Right lobe of liver (tissue), 6 donors: ENCODE measurements around the gene ABHD2. TPM values are rescaled to one million over a fixed set of nuclear protein-coding genes. Genes with fewer than 3 reads are reported as not detected.
"Not testable (repeated sequence)": the region's sequence is repeated elsewhere in the genome, so short reads cannot be mapped to it uniquely, and the experiment has no call there.

ENCODE experiments used
- ATAC-seq, 4 donors: fragments of 200-7000 bp; cut with Tn5 transposase; one replicate each; pipeline ENCODE4 v1.9.1; 2020; ENCODE audit warnings: mild to moderate bottlenecking in 4 of 4, moderate library complexity in 4 of 4
- DNase-seq, 3 donors: peaks; one replicate each; pipeline ENCODE4 v3.0.0-alpha.2; 2020
- H3K27ac ChIP-seq, 3 donors: fragments of 200-600 bp; one replicate each; pipeline ENCODE4 v1.8.0; 2022
- H3K27me3 ChIP-seq, 2 donors: fragments of 200-600 bp; one replicate each; pipeline ENCODE4 v1.8.0; 2022
- H3K36me3 ChIP-seq, 4 donors: fragments of 200-600 bp; sonication (generic) in 1 of 4; one replicate each; pipeline versions ENCODE4 v1.5.1 to v1.8.0; 2017 to 2022; ENCODE audit warnings: control low read depth in 1 of 4
- H3K4me1 ChIP-seq, 4 donors: fragments of 200-600 bp; sonication (generic) in 1 of 4; one replicate each; pipeline versions ENCODE4 v1.5.1 to v1.8.0; 2017 to 2022; ENCODE audit warnings: control low read depth in 1 of 4
- H3K4me3 ChIP-seq, 3 donors: fragments of 200-600 bp; one replicate each; pipeline ENCODE4 v1.8.0; 2022
- H3K9me3 ChIP-seq, 4 donors: fragments of 200-600 bp; sonication (generic) in 1 of 4; one replicate each; pipeline versions ENCODE4 v1.5.1 to v1.8.0; 2017 to 2022; ENCODE audit warnings: control low read depth in 1 of 4
- POLR2A ChIP-seq: fragments of 450-650 bp; IDR thresholded peaks from one replicate; pipeline ENCODE4 v1.6.1; 2017; ENCODE audit warnings: antibody characterized with exemption, mild to moderate bottlenecking
- WGBS: methylation state at CpG from one replicate; pipeline ENCODE4 v1.1.6; 2018; ENCODE audit warnings: low coverage, low lambda C conversion rate; ENCODE audit not compliant: insufficient coverage; ENCODE audit errors: missing lambda C conversion rate; 5-methylcytosine and 5-hydroxymethylcytosine counted together
- intact Hi-C, 2 donors: fragments of 100-400 bp; cut with DNase I; formaldehyde crosslinking; loops; one replicate each; pipeline versions ENCODE4 v1.11.2 to v1.14.1; 2022
- total RNA-seq, 6 experiments: library from RNA; depleted of rRNA in 2 of 6; stranded (reverse); fragments of >200 nt in 2 of 6; fragmentation: NEBNext Ultra II Directional in 3 of 6; extraction: Animal tissue kit (Norgen Biotek cat#: 25700) in 3 of 6; gene quantifications; one replicate each; pipeline versions ENCODE4 v1.1.0 to v1.2.4, GENCODE V29; 2016 to 2023
- TF ChIP-seq, protein P1 (sequence below), 4 donors: fragments of 200-600 bp in 3 of 4; fragments of 450-650 bp in 1 of 4; IDR thresholded peaks; one replicate each; pipeline versions ENCODE4 v1.5.1 to v1.8.0; 2016 to 2022; ENCODE audit warnings: antibody characterized with exemption in 4 of 4, mild to moderate bottlenecking in 2 of 4
- donor health status: DM: no; HTN: yes; CAD: no.
- donor health status: DM: no; HTN: no; CAD: no.
- donor health status: DM: no; HTN: no; CAD: no.
- donor health status: DM: no; HTN: yes; CAD: no.
- donor health status: DM: no; HTN: yes; CAD: no.

The ABHD2 gene
- total RNA-seq, 6 experiments from 2014 or later = 136 to 392 (median 315) TPM

- no peak for ATAC-seq
- TF ChIP-seq, protein P1, sequence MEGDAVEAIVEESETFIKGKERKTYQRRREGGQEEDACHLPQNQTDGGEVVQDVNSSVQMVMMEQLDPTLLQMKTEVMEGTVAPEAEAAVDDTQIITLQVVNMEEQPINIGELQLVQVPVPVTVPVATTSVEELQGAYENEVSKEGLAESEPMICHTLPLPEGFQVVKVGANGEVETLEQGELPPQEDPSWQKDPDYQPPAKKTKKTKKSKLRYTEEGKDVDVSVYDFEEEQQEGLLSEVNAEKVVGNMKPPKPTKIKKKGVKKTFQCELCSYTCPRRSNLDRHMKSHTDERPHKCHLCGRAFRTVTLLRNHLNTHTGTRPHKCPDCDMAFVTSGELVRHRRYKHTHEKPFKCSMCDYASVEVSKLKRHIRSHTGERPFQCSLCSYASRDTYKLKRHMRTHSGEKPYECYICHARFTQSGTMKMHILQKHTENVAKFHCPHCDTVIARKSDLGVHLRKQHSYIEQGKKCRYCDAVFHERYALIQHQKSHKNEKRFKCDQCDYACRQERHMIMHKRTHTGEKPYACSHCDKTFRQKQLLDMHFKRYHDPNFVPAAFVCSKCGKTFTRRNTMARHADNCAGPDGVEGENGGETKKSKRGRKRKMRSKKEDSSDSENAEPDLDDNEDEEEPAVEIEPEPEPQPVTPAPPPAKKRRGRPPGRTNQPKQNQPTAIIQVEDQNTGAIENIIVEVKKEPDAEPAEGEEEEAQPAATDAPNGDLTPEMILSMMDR (IDR thresholded peaks at IDR 0.05) = no peak
- TF ChIP-seq POLR2A = no peak
- WGBS = 81% methylated on average over 5 of the region's 14 CpGs
- DNase-seq = no peak
- Histone ChIP-seq H3K4me1 (no peaks in the 10 kb centered on the region), H3K27me3 (no peaks in the 10 kb centered on the region), H3K27ac (no peak overlapping the region), H3K36me3 (no peaks in the 10 kb centered on the region), H3K4me3 (no peak overlapping the region), H3K9me3 (no peaks in the 10 kb centered on the region)
- intact Hi-C loops = no loop called here
Observed at GRCh38 chr15:89226359-89227221, 138.3 kb downstream of the ABHD2 start.

GRCh38 chr15:89227425-89227824 is 139.2 kb downstream of the ABHD2 start:
- TF ChIP-seq, protein P1 (IDR thresholded peaks at IDR 0.05) = no peak
- TF ChIP-seq POLR2A = no peak
- ATAC-seq (no peak), DNase-seq (no peak)
- Histone ChIP-seq H3K4me3 (no peak overlapping the region), H3K36me3 (no peaks in the 10 kb centered on the region), H3K9me3 (no peaks in the 10 kb centered on the region), H3K27me3 (no peaks in the 10 kb centered on the region), H3K27ac (no peak overlapping the region), H3K4me1 (no peaks in the 10 kb centered on the region)
- WGBS = 80% methylated on average over 6 of the region's 7 CpGs
- intact Hi-C loops = no loop called here

DNA sequence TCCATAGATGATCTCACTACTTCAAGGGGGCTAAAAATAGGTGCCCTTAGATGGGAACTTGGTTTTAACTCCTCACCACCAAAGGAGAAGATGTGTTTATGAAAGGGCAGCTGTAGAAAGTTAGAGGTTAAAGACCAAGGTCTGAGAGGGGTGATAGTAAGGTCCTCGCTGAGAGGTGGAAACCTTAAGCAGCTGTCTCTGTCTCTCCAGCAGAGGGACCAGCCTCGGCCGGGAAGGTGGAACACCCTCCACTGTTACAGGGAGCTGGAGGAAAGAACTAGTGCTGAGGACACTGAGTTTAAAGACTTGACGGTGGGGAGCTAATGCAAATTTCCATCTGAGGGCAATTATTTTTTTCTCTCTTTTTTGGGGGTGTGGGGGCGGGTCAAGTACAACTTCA is 142.0 kb downstream of the ABHD2 start:
- no peak for ATAC-seq
- no peaks in the 10 kb centered on the region for H3K9me3 ChIP-seq
- WGBS = 23% methylated on average over 5 of the region's 5 CpGs
- TF ChIP-seq POLR2A = no peak
- TF ChIP-seq, protein P1 (IDR thresholded peaks at IDR 0.05) = no peak
- no peak overlapping the region for H3K4me3 ChIP-seq
- DNase-seq = no peak
- no peaks in the 10 kb centered on the region for H3K27me3 ChIP-seq
- intact Hi-C loops = no loop called here
- no peaks in the 10 kb centered on the region for H3K4me1 ChIP-seq
- H3K27ac ChIP-seq = no peak overlapping the region
- no peaks in the 10 kb centered on the region for H3K36me3 ChIP-seq

GRCh38 chr15:89231832-89232231 is 143.6 kb downstream of the ABHD2 start:
- intact Hi-C loops = no loop called here
- no peak for TF ChIP-seq POLR2A
- TF ChIP-seq, protein P1 (IDR thresholded peaks at IDR 0.05) = no peak
- no peaks in the 10 kb centered on the region for H3K36me3 ChIP-seq
- no peak overlapping the region for H3K27ac ChIP-seq
- no peaks in the 10 kb centered on the region for H3K9me3 ChIP-seq
- no peaks in the 10 kb centered on the region for H3K27me3 ChIP-seq
- H3K4me1 ChIP-seq = no peaks in the 10 kb centered on the region
- H3K4me3 ChIP-seq = no peak overlapping the region
- ATAC-seq (no peak), DNase-seq (no peak)

- H3K9me3 ChIP-seq, H3K27ac ChIP-seq, intact Hi-C loops, H3K4me1 ChIP-seq, DNase-seq, H3K36me3 ChIP-seq, H3K27me3 ChIP-seq, H3K4me3 ChIP-seq, ATAC-seq: not testable (repeated sequence)
- 86% methylated on average over 8 of the region's 12 CpGs for WGBS
Observed at GRCh38 chr15:89239883-89240810, 151.9 kb downstream of the ABHD2 start.
